H1 (cell line): ENCODE data around the gene ADAMTS4. TPM values are rescaled to one million over a fixed set of nuclear protein-coding genes. Genes with fewer than 3 reads are reported as not detected.

Experiments used
- EP300 ChIP-seq, 2 experiments: IDR thresholded peaks; 1 replicate in 1 of 2; 2 replicates in 1 of 2; pipeline ENCODE4 v1.6.1; 2011 to 2012; ENCODE audit warnings: low read depth in 2 of 2, low read length in 2 of 2, mild to moderate bottlenecking in 2 of 2, borderline replicate concordance in 1 of 2, inconsistent platforms in 1 of 2, moderate library complexity in 1 of 2
- polyA plus RNA-seq, 7 experiments: library from polyadenylated mRNA; depleted of rRNA in 3 of 7; stranded (reverse) in 5 of 7; unstranded in 2 of 7; fragments of >200 nt in 5 of 7; fragments of 200-250 nt in 2 of 7; gene quantifications; 1 replicate in 5 of 7; 2 replicates in 1 of 7; 4 replicates in 1 of 7; pipeline versions ENCODE4 v1.2.1 to v1.2.3, GENCODE V29; 2011 to 2013; ENCODE audit warnings: missing spikeins in 2 of 7, mixed read lengths in 2 of 7
- total RNA-seq: library from RNA; stranded (reverse); fragmentation: NEBNext Ultra II Directional; extraction: Animal tissue kit (Norgen Biotek cat#: 25700); gene quantifications from 2 replicates; pipeline ENCODE4 v1.2.1, GENCODE V29; 2021
- TF ChIP-seq, protein P1 (sequence below), 3 experiments: IDR thresholded peaks; 1 replicate in 2 of 3; 2 replicates in 1 of 3; pipeline versions ENCODE4 v1.5.1 to v1.6.1; 2011; ENCODE audit warnings: low read length in 3 of 3, mild to moderate bottlenecking in 3 of 3, inconsistent platforms in 2 of 3, low read depth in 1 of 3, moderate library complexity in 1 of 3; ENCODE audit not compliant: insufficient read depth in 1 of 3; ENCODE audit errors: control extremely low read depth in 1 of 3

Gene ADAMTS4
- total and polyA plus RNA-seq, 2 of the 8 experiments (the other 6 are each of a cell fraction or from before 2014, with no cell fraction given): 4.6 to 7.2 TPM

DNA sequence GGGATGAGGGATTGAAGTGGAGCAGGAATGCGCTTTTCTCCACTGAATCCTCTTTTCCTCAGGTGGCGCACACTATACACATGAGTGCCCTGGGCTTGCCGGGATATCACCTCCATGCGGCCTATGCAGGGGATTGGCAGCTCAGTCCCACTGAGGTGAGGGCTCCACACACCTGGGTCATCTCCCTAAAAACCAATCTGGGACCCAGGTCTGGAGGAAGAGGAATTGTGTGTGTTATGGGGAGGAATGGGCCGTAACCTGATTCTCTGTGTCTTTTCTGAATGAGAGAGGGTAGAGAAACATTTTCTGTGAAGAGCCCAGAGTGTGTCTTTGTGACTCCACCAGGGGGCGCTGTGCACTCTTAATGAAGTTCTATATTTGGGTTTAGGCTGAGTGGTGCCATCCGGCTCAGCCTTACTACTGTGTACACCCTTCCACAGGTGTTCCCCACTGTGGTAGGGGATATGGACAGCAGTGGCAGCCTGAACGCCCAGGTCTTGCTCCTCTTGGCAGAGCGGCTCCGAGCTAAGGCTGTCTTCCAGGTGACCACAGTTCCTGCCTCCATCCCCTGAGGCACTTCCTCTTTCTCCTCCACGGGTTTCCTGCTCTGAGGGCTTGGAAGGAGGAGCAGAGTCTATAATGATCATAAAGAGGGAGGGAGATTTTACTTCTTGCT lies 28.5 kb upstream of the ADAMTS4 start (continued):
- TF ChIP-seq, protein P1, sequence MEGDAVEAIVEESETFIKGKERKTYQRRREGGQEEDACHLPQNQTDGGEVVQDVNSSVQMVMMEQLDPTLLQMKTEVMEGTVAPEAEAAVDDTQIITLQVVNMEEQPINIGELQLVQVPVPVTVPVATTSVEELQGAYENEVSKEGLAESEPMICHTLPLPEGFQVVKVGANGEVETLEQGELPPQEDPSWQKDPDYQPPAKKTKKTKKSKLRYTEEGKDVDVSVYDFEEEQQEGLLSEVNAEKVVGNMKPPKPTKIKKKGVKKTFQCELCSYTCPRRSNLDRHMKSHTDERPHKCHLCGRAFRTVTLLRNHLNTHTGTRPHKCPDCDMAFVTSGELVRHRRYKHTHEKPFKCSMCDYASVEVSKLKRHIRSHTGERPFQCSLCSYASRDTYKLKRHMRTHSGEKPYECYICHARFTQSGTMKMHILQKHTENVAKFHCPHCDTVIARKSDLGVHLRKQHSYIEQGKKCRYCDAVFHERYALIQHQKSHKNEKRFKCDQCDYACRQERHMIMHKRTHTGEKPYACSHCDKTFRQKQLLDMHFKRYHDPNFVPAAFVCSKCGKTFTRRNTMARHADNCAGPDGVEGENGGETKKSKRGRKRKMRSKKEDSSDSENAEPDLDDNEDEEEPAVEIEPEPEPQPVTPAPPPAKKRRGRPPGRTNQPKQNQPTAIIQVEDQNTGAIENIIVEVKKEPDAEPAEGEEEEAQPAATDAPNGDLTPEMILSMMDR (IDR thresholded peaks at IDR 0.05; ENCODE audit: control extremely low read depth in 1 of 3, insufficient read depth in 1 of 3, low read depth in 1 of 3, low read length in 3 of 3): peak; percentile 27 to 78 (median 75)
- TF ChIP-seq EP300 (IDR thresholded peaks at IDR 0.05; ENCODE audit: borderline replicate concordance in 1 of 2, low read depth in 2 of 2, low read length in 2 of 2): no peak
